Measurements from ENCODE around the gene OVCH1.

OVCH1 gene, protein sequence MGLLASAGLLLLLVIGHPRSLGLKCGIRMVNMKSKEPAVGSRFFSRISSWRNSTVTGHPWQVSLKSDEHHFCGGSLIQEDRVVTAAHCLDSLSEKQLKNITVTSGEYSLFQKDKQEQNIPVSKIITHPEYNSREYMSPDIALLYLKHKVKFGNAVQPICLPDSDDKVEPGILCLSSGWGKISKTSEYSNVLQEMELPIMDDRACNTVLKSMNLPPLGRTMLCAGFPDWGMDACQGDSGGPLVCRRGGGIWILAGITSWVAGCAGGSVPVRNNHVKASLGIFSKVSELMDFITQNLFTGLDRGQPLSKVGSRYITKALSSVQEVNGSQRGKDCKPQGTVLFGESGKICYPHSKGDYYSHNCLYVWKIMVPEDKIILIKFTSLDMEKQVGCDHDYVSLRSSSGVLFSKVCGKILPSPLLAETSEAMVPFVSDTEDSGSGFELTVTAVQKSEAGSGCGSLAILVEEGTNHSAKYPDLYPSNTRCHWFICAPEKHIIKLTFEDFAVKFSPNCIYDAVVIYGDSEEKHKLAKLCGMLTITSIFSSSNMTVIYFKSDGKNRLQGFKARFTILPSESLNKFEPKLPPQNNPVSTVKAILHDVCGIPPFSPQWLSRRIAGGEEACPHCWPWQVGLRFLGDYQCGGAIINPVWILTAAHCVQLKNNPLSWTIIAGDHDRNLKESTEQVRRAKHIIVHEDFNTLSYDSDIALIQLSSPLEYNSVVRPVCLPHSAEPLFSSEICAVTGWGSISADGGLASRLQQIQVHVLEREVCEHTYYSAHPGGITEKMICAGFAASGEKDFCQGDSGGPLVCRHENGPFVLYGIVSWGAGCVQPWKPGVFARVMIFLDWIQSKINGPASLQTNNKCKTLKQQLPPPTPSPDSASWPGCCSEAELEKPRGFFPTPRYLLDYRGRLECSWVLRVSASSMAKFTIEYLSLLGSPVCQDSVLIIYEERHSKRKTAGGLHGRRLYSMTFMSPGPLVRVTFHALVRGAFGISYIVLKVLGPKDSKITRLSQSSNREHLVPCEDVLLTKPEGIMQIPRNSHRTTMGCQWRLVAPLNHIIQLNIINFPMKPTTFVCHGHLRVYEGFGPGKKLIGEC

DNA sequence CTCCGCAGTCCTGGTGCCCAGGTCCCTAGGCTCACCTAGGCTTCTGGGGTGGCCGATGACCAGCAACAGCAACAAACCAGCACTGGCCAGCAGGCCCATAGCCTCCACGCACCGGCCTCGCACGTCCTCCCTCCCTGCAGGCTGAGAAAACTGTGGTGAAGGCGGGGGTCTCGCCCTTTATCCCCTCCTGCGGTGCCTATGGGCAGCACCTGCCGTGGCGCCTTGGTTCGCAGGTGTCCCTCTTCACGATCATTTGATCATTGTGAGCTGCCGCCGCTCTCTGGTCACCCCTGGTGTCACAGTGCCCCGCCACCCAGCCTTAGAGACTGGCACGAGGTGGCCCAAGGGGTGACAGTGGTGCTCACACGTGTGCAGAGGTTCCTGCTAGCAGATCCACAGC lies at the start of gene OVCH1:
Gene OVCH1 (minus strand): TSS at position 99 of the 400 bp plus-strand sequence. CDS start 0 bp downstream, at position 99.
- DNase-seq = no peak

DNA sequence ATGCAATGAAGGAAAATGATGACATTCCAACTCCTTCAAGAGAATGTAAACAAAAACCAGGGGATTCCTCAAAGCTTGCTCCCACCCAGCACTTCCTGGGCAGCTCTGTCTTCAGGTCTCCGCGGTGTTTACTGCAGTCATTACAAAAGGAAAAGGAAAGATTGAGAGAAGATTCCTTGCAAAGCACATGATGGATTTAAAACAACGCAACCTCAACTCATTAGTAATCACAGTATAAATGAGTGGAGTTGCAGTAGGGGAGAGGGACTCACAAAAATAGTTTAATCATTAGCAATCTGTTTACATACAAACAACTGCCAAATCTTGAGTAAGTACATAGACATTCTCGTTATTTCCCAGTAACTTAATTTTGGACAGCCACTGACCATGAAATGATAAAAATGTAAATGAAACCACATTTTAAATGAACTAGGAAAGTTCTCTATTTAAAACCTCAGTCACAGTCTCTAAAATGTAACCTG lies 49.7 kb upstream of the OVCH1 start:
- DNase-seq = no peak

DNA sequence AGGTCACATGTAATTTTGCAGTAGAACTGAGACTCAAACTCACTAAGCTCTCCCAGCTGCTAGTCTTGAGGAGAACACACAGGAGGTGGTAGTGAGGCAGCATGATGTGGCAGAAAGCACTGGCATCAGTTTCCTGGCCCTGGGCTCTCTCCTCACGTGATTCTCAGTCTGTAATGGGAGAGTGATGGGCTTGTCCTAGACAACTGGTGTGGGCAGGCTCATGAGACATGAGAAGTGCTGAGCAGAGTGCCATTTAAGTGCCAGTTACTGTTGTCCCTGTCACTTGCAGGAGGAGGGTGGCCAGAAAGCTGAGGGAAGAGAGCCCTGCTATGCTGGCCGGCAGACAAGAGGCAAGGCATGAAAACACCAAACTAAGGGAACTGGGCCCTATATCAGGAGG lies 48.5 kb upstream of the OVCH1 start:
- no peak for DNase-seq

DNA sequence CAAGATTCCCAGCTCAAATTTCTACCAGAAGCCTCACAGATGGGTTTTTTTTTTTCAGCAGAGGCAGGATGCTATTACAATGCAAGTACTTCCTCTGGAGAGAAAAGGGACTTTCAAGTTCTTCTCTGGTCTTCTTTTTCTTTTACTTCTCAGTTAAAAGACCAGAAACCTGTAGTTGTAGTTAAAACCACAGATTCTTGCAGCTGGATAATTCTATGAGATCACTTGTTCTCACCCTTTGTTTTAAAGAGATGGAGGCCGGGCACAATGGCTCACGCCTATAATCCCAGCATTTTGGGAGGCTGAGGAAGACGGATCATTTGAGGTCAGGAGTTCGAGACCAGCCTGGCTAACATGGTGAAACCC lies 47.6 kb upstream of the OVCH1 start:
- no peak for DNase-seq

DNA sequence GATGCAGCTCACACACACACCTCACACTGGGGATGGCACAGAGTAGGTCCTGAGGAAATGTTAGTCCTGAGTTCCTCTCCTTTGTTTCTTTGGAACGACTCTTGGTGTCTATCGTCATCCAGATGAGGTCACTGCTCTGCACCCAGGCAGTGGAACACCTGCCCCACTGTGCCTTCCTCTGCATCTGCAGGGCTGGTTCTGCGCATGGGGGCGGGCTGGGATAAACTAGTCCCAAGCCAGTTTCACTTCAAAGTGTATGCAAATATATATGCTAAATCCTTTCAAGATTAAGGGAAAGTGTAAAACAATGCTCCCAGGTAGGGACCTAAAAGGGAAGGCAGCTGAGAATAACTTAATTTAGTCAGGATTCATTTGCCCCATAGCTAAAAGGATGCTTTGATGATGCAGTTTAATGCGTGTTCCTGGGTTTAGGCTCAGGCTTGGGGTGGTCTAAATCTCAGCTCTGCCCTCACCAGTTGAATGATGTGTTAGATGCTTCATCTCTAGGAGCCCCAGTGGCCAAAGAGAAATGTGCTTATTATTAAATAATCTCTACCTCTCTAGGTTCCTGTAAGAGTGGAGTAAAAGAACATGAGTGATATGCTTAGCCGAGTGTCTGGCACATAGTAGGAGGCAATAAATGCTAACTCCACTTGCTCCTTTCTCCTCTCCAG lies 47.1 kb upstream of the OVCH1 start:
- DNase-seq = no peak

DNA sequence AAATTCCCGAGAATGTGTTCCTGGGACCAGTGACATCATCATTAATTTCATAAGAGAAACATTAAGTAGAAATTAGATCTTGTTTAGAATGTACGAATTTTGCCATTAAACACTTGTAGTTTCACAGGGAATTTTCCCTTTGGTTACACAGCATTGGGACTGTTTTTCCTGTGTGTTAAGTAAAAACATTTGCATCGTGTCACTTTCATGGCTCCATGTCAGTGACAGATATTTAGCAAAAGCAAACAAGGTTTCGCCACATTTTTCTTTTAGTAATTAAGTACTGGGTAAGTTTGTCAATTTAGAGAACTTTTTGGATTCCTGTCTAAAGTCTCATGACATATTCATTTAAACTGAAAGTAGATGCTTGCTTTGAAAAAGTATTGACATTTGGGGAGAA lies 45.5 kb upstream of the OVCH1 start:
- no peak for DNase-seq

DNA sequence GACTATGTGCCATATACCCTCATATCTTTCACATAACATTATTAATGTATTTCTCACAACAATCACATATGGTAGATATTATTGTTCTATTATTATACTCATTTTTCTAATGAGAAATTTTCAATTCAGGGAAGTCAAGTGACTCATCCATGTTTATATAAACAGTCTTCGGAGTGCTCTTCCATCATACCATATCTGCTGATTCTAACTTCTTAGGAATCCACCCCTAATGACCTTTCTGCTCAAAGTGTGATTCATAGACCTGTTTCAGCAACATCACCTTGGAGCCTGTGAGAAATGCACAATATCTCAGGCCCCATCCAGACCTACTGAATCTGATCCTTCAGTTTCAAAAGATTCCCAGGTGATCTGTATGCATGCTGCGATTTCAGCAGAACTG lies 39.8 kb upstream of the OVCH1 start:
- no peak for DNase-seq

DNA sequence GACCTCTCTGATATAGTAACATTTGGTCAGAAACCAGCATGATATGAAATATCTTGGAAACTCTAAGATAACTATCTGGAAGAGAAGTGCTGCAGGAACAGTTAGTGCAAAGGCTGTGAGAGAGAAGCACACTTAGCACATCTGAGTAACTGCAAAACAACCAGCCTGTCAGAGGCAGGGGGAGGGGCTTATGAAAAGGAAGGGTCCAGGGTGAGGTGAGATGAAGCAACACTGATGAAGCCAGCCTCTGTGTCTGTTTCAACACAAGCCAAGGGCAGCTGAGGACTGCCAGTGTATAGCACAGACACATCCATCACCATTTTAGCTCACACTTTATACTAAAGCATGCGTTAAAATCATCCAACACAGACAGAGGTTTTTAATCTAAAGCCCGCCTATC lies 37.4 kb upstream of the OVCH1 start:
- DNase-seq = no peak

DNA sequence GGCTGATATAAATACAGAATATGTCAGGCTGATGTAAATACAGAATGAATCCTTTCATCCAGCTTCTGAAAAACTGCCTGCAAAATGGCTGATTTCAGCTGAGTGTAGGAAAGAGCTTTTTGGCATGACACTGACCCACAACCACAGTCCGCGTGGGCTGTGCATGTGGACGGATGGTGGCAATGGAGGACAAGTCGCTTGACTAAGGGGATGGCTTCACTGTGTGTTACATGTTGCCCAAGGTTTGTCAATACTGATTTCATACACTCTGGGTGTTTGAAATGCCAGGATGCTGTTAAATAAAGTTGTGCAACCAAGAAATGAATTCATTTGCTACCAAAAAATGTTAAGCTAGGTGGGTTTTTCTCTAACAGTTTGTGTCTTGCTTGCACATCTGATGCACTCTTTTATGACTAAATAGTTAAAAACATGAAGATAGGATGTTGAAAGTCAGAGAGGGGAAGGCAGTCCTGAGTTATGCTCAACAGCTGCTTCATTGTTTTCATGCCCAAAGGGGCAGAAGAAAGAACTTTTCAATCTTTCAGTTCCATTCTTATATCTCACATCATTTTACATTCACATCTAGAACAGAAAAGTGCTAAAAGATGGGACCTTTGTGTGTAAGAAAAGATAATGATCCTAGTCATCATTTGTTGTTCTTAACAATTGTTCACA lies 36.5 kb upstream of the OVCH1 start:
- no peak for DNase-seq

DNA sequence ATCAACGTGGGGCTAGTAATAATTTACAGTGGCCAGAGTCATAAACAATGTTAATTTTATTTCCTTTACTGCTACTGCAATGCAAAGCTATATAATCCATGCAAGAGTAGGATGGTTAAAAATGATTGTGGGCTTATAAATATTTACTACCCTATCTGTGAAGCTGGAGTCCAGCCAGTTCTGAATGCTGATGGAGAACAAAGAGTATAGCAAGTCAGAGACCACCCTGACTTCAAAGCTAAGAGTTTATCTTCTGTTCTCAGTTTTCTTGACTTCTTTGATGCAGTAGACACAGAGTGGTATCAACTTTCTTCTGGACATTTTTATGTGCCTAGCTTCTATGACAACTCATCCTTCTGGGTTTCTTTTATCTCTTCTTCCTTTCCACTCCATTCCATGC lies 34.0 kb upstream of the OVCH1 start:
- DNase-seq = no peak

DNA sequence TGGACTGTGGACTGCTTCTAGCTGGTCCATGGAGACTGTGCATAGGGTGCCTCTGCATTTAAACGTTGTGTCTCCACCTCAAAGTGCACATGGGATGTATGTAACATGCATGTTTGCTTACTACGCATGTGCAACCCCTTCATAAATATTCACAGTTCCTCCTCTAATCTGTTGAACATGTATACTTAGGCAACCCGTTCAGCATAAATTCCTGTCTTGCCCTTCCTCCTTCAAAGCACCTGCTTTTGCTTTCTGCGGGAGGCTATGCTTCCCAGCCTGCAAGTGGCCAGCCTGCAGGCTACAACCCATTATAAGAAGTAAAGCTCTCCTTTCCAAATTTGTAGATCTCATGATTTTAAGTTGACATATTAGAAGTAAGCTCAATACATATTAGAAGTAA lies 33.0 kb upstream of the OVCH1 start:
- DNase-seq = no peak

DNA sequence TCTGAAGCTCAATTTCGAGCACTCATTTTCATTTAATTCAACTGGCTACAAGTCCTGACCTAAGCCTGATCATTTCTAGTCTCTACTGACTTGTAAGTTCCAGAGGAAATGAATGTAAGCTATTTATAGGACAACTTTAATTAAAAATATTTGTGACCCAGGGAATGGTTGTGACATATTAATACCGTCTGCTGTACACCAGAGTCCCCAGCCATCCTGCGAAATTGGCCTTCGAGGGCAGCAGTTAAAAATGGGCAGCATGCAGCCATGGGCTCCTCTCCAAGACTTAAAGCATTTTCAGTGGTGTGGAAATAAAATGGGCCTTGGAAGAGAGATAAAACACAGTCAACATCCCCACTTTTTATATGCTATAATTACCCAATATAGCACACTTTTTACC lies 30.7 kb upstream of the OVCH1 start:
- no peak for DNase-seq

DNA sequence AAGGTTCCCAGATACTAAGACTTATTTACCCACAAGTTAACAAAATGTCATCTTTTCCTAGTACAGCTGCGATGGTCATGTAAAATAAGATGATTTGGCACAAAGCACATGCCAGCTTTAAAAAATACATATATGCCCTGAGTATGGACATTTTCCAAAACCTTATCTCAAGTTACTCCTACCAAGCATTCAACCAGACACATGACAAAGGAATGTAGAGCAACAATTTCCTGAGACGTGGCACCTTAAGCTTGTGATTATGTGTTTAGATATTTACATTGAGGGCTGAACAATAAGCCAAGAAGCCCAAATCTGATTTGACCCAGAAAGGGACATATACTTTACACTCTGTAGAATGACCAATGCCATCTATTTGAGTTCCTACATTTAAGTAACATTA lies 24.5 kb upstream of the OVCH1 start:
- no peak for DNase-seq

DNA sequence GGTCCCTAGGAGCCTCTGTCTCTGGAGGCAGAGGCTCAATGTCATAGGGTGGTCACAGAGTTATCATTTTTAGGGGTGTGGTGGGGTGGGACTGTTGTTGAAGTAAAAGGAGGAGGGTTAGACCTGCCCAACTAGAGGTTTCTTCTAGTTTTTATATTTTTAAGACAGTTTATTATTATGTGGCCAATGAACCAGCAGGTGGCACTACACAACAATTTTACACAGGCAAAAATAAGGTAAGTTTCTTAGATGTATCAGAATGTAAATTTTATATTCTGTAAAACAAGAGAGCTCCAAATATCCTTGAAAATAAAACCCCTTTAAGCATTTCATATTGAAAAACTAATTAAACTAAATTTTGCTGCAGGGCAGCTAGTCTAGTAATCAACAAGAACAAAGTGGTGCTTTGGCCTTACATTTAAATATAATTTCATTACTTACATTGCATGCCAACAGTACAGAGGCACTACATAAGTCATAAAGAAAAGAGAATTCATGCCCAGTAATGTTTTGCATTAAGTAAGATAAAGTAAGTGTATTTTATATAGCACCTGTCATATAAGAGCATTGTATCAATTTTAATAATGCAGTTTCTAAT lies 22.2 kb upstream of the OVCH1 start:
- peak; percentile 3 for DNase-seq

DNA sequence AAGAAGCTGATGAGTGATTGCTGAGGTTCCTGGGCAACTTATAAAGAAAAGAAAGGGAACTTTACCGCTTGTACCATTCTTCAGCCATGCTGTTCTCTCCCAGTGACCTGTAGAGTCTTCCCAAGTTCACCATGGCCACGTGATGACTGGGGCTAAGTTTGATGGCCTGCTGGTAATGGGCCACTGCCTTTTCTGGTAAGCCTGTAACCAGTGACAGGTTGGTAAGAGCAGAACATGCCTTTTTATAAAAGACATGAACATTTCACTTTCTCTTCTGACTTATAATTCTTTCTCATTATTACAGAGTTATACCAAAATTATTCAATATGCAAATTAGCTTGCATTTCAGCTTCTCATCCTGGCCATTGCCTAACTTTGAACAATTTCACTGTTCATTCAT lies 20.9 kb upstream of the OVCH1 start:
- no peak for DNase-seq

DNA sequence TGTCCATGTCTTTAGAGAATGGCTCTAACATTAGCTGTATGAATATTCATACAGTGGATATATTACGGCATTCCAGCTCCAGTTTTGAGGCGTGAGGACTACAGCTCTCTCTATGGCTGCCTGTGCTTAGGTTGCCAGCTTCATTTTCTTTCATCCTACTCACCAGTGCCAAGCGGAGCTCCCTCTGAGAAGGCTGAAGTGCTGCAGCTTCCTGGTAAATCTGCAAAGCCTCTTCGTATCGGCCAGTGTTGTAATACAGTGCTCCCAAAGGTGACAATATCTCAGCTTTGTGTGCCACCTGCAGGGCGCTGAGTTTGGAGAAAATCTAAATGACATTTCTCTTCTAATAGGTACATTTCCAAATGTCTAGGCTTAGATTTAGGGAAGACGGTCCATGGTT lies 19.8 kb upstream of the OVCH1 start:
- no peak for DNase-seq

DNA sequence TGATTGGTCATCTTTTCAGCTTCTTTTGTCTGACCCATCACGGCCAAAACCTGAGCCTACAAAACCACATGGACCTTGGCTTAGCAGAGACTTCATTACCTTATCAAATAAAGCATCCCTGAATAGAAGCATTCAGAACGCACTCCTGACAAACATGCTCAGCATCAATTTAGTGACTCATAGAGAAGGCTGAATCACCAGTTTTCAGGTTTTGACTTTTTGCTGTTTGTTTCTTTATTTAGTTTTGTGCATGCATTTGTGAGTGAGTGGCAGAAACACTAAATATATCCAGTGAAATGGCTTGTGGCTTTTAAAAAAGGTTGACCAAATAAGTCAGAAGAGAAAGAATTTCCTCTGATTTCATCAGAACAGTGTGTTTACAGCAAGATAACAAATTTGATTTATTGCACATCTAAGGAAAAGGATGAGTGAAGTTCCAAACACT lies 19.0 kb upstream of the OVCH1 start:
- DNase-seq = no peak

DNA sequence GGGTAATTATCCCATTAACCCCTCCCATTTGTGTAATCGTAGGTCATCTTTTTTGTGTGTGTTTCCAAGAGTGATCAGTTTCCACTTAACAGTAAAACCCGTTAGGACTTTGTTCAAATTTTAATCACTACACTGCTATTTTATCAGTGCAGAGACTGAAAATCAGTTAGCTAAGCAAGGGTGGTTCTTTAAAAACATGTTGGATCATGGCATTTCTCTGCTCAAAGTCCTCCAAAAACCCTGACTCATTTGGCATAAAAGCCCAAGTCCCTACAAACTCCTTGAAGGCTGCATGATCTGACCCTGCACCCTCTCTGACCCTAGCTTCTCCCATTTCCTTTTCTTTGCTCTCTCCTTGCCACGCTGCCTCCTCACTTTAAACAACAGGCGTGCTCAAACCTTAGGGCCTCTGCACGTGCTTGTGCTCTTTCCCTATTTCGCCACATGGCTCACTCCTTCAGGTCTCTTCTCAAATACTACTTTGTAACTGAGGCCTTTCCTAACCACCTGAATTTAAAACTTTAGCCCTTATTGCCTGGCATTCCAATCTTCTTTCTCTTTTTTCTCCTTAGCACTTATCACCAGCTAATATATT lies 13.2 kb upstream of the OVCH1 start:
- no peak for DNase-seq

DNA sequence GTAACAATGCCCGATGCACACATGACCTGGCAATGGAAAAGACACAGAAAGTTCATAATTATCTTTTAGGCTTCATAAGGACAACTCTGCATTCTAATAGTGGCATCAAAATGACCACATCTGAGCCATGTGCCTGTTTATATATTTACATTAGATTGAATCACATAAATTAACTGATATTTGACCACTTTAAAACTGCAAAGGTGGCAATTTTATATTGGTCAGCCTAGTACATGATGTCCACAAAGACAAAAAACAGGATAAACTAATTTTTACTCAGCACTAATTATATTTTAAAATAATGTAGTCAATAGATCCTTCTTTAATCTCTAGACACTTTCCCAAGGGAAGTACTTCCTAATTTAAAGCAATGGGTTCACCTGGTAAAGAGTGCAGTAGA lies 12.0 kb upstream of the OVCH1 start:
- no peak for DNase-seq

DNA sequence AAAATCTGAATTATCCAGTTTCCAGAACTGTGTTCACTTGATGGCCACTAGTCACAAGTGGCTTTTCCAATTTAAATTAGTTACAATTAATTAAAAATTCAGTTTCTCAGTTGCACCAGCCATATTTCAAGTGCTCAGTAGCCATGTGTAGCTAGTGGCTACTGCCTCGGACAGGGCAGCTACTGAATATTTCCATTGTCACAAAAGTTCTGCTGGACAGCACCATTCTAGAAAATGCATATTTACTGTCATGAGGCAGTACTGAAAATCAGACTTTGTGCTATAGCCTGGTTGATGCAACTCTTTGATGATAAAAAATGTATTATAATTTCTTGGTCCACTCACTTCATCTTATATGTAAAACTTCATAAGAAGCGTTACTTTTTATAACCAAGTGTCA lies 11.5 kb upstream of the OVCH1 start:
- no peak for DNase-seq

DNA sequence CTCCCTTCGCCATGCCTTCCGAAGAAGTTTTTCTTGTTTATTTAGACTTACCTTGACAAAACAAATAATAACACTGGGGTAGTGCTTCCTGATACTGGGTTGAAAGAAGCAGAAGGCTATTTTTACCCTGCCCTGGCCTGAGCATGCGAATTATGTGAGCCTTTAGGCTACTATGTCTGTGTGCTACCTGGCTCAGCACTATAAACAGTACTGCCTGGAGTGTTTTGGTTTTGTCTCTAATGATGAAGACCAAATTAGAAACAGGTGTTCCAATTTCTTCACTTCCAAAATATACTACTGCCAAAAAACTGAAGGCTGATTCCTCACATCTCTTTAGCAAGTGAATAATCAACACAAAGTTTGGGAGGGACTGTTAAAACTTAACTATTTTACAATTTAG lies 7.6 kb upstream of the OVCH1 start:
- DNase-seq = no peak

DNA sequence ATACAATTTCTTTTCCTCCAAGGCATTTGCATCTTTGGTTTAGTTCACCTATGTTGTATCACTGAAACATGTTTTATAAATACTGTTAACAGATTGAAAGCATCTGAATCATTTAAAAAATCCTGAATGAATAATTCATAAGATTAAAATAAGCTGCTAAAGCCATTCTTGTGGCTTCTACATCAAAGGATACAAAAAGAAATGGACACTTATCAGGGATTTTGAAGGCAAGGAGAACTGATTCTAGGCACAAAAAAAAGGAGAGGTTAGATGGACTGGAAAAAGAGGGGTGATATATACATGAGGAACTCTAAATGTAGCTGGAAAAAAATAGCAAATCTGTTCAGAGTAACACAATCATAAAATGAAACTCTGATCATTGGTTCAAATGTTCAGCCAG lies 5.8 kb upstream of the OVCH1 start:
- DNase-seq = no peak
